NCI-H226 (cell line): ENCODE results near the gene UQCC5.

ENCODE experiments used
- DNase-seq: peaks from one replicate; pipeline ENCODE4 v3.0.0-alpha.2; 2015

UQCC5 gene

DNA sequence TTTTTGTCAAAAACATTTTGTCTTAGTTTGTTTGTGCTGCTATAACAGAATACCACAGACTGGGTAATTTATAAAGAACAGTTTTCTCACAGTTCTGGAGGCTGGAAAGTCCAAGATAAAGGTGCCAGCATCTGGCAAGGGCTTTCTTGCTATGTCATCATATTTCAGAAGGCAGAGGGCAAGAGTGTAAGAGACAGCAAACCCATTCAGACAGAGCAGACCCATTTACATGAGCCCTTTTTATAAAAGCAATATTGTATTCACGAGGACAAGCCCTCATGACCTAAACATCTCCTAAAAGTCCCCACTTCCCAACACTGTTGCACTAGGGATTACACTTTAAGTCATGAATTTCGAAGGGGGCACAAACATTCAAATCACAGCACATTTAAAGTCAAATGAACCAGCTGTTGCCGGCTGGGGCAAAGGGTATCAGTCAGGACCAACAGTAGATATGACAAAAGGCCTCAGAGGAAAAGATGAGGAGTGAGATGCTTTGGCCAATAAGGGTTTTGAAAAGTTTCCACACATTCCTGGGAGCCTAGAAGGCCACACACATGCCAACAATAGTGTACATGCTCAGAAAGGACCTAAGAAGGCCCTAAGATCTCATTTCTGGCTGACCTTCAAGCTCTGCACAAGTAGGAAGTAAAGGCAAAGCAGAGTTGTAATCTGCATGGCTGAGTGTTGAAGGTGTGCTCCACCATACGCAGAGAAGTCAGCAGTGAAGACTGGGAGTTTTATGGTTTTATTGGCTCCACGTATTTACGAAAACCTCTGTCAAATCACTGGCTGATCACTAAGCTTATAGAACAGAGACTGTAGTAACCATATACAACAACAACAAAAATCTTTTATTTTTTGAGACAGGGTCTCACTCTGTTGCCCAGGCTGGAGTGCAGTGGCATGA is 37.9 kb downstream of the UQCC5 start:
- no peak for DNase-seq
